ENCODE data around the gene ALG11. TPM values are rescaled to one million over a fixed set of nuclear protein-coding genes. Genes with fewer than 3 reads are reported as not detected.
A peak's percentile ranks its signal among the peaks of the same experiment; 100 is the strongest.

ALG11 gene
- total and polyA plus RNA-seq, 4 donors, result 5.4 to 34.5 (median 11.9) TPM

DNA sequence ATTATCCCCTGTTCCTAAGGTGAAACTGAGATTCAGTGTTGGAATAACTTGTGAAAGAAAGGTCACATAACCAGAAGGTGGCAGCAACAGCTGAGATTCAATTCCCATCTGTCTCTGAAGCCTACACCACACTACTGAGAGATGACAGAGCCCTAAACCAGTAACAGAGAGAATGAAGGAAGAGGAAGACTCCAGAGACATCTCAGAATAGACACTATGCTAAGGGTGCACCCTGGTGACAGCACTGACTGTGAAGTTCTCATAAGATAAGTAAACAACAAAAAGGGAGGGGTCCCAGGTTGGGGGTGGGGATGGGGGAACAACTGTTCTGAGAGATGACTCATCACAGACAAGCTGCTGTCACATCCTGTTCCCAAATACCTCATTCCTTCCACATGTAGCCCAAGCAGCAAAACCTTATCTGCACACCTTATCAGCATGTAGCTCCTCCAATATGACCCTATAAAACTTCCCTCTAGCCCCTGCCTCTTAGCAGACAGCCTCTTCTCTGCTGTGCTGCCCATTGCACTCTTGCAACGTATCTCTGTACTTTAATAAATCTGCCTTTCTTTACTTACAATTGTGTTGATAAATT, 58.8 kb downstream of the ALG11 start:
- H3K4me3 ChIP-seq (ENCODE audit: low read depth in 1 of 3, low read length in 3 of 3), result no peak overlapping the region
- H3K27me3 ChIP-seq (ENCODE audit: control insufficient read depth in 4 of 4, insufficient read depth in 4 of 4, low read length in 3 of 4), result no peaks in the 10 kb centered on the region
- no peak for TF ChIP-seq NR2F2 (IDR thresholded peaks at IDR 0.05)
- TF ChIP-seq JUND (IDR thresholded peaks at IDR 0.05), result no peak
- peak; percentile 77 to 88 for TF ChIP-seq RAD21 (IDR thresholded peaks at IDR 0.05)
- TF ChIP-seq RXRA (IDR thresholded peaks at IDR 0.05), result no peak
- no peak for TF ChIP-seq GABPA (IDR thresholded peaks at IDR 0.05 in 1 of 2, conservative IDR thresholded peaks at IDR 0.05 in 1 of 2)
- peak; percentile 43 for TF ChIP-seq CTCF (IDR thresholded peaks at IDR 0.05; ENCODE audit: low read depth, low read length, missing input control)
- TF ChIP-seq REST (IDR thresholded peaks at IDR 0.05), result no peak
- no peak for TF ChIP-seq MAX (IDR thresholded peaks at IDR 0.05)
- H3K4me1 ChIP-seq (ENCODE audit: control insufficient read depth in 4 of 4, insufficient read depth in 4 of 4, low read length in 3 of 4), result no peaks in the 10 kb centered on the region
- no peaks in the 10 kb centered on the region for H3K36me3 ChIP-seq (ENCODE audit: control insufficient read depth in 4 of 4, insufficient read depth in 3 of 4, low read depth in 1 of 4, low read length in 3 of 4)
- H3K9me3 ChIP-seq (ENCODE audit: control insufficient read depth in 4 of 4, low read length in 3 of 4), result peaks cover 9 to 19% (median 13%) of the 10 kb centered on the region in 4 donors
- no peak for DNase-seq (ENCODE audit: low spot score)
- H3K9ac ChIP-seq (ENCODE audit: low read depth in 1 of 2, low read length in 2 of 2), result no peak overlapping the region
- 90% methylated on average over 1 of the region's 1 CpG for WGBS
- no peak overlapping the region for H3K27ac ChIP-seq (ENCODE audit: low read depth in 1 of 2, low read length in 2 of 2)

Other genes with a start within 250 kb of the ALG11 start
- gene DHRS12, start 208.2 kb upstream of the ALG11 start, total RNA-seq, result 1 to 10 TPM; 6.5 to 6.8 TPM
- 10 to 100 TPM; 11.8 to 15.5 TPM for gene DHRS12, start 208.2 kb upstream of the ALG11 start, polyA plus RNA-seq
- gene TMEM272, start 167.2 kb upstream of the ALG11 start, total RNA-seq, result under 1 TPM; 0.14 to 0.42 TPM
- under 1 TPM; 0.02 to 0.07 TPM for gene TMEM272, start 167.2 kb upstream of the ALG11 start, polyA plus RNA-seq
- gene CCDC70, start 150.4 kb upstream of the ALG11 start, total RNA-seq, result not detected
- gene CCDC70, start 150.4 kb upstream of the ALG11 start, polyA plus RNA-seq, result under 1 TPM in 1 of 2 donors, not detected in 1; 0.36 TPM
- 10 to 100 TPM; 34.1 to 37.7 TPM for gene ATP7B, start 948 bp upstream of the ALG11 start, total RNA-seq
- gene ATP7B, start 948 bp upstream of the ALG11 start, polyA plus RNA-seq, result 10 to 100 TPM in 1 of 2 donors, 1 to 10 TPM in 1; 8.0 to 10.1 TPM
- gene UTP14C, start 12.3 kb downstream of the ALG11 start, total RNA-seq, result 10 to 100 TPM; 13.1 to 18.7 TPM
- gene UTP14C, start 12.3 kb downstream of the ALG11 start, polyA plus RNA-seq, result 1 to 10 TPM; 5.8 to 6.1 TPM
- gene NEK5, start 116.7 kb downstream of the ALG11 start, total RNA-seq, result under 1 TPM; 0.08 to 0.23 TPM
- under 1 TPM in 1 of 2 donors, not detected in 1; 0.63 TPM for gene NEK5, start 116.7 kb downstream of the ALG11 start, polyA plus RNA-seq
- 1 to 10 TPM; 3.0 to 4.4 TPM for gene NEK3, start 147.2 kb downstream of the ALG11 start, total RNA-seq
- gene NEK3, start 147.2 kb downstream of the ALG11 start, polyA plus RNA-seq, result 1 to 10 TPM; 3.6 to 4.3 TPM

Data from liver (tissue), 9 donors.